GM20000 (cell line): ENCODE data around the gene ZNRF3.

Source experiments
- DNase-seq: peaks from one replicate; pipeline ENCODE4 v3.0.0; 2012; ENCODE audit warnings: low spot score
- CTCF ChIP-seq: IDR thresholded peaks from 2 replicates; pipeline ENCODE4 v1.5.1; 2012; ENCODE audit warnings: mild to moderate bottlenecking, control low read depth; ENCODE audit errors: extremely low read depth, missing control alignments

Gene ZNRF3

GRCh38 chr22:29106839-29107238 is 223.5 kb downstream of the ZNRF3 start:
- DNase-seq: no peak
- TF ChIP-seq CTCF: no peak
